GM21825 (cell line): Measurements from ENCODE around the gene ATG10.
"Not testable (repeated sequence)": the region's sequence is repeated elsewhere in the genome, so short reads cannot be mapped to it uniquely, and the experiment has no call there.

ENCODE experiments used
- ATAC-seq: cut with Tn5 transposase; IDR thresholded peaks from one replicate; pipeline ENCODE4 v1.9.1; 2021; ENCODE audit warnings: mild to moderate bottlenecking, moderate library complexity; ENCODE audit not compliant: unreplicated experiment

Gene ATG10

DNA sequence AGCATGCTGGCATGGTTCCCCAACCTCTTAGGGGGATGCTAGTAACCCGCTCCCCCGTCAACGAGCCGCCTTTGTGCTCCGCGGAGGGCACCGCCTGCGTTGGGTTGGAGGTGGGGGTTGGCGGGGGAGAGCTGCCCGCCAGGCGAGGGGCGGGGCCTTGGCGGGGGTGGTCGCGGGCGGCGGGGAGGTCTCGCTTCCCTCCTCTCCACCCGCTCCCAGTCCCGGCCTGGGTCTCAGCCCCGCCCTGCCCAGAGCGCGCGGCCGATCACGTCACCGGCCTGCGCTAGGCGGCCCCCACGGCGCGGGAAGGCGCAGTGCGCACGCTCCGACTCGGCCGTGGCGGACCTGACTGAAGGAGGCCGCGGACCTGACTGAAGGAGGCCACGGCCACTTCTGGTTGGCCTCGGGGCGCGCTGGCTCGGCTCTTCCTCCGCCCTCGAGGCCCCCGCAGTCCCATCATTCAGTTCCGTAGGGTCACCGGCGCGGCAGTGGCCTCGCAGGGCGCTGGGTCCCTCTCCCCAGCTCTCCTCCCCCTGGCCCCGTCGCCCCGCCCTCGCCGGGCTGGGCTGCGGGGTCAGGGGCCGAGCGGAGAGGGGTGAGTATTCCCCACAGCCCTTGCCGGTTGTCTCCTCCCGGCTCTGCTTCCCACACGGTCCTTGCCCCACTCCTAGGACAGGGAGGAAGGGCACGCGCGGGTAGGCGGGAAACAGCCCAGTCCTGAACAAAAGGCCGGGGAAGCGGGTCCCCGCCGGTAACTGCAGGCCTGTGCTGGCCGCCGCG lies at the start of gene ATG10:
ATG10 (plus strand) TSS at position 312 of the 780 bp plus-strand sequence. CDS start 15,548 bp downstream, outside the sequence.
- peak; percentile 97 for ATAC-seq

DNA sequence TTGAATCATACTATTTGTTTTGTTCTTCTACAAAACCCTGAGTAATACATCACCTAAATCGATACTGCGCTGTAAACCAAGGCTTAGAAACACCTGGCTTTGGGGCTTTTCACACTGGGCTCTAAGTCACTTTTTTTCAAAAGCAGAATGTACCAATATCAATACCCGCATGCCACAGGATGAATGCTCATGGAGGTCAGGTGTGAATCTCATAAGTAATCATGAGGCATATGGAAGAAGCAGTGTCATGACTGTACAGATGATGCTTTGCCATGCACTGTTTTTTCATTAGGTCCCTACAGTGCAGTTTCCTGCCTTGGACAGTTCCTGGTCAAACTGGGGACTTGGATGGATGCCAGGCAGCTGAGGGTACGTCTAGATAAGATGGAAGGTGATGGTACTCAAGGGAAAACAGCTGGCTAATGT lies 49.0 kb upstream of the ATG10 start:
- no peak for ATAC-seq

DNA sequence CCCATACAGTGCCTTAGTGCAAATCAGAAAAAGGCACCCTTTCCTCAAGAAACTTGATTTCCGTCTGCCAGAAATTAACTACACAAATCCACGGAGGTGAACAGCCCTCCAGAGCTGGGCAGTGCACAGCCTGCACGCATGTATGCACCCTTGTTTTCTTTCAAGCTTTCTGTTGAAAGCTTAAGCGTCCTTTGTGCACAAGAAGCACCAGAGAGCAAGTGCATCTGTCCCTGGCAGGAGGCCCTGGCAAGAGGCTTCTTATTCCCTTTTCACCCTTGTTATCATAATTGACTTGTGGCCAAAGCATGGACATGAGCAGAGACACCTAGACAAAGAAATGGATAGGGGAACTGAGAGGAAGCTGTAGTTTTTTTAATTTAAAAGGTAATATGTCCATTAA lies 47.4 kb upstream of the ATG10 start:
- no peak for ATAC-seq

DNA sequence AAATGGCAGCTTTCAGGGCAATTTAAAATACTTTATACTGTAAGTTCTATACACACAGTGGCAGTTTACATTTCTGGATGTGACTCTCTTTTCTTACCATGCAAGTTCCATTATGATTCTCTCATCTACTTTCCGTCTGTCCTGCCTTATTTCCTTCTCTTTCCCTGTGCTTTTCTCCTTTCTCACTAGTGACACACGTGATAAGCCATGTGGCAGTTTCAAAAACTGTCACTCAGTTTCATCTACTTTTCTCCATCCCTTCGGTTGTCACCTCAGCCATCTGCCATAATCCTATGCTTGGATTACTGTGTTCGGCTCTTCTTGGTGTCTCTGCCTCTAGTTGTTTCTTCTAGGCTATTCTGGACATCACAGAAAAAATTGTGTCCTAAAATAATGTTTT lies 46.8 kb upstream of the ATG10 start:
- no peak for ATAC-seq

DNA sequence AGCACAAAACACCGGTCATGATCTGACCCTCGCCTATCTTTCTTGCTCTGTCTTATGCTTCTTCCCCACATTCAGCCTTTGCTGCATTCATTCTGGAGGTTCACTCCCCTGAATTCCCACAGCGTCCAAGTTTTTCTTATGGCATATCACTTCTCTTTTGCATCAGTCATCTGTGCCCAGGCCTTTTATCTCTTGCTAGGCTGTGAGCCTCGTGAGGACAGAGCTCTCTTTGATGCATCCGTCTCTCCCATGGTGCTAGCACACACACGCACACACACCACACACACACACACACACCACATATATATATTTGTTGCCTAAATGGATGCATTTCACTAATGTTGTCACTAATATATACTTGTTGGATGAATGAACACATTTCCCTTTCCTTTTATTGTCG lies 45.8 kb upstream of the ATG10 start:
- ATAC-seq = no peak

DNA sequence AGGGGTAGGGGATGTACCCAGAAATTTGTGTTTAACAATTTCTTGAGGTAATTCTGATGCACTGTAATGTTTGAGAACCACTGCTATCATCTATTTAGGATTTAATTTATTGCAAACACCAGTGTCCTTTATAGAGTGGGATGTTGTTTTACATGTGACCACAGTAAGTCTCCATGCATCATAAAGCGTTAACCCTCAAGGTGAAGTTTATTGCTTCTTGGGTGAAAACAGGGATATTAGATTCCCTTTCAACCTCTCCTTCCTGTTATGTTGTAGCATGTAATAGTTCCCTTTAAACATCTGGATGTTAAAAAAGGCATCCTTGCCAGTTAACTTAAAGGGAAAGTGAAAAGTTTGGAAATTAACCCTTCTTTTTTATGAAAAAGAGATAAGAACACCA lies 35.8 kb upstream of the ATG10 start:
- no peak for ATAC-seq

DNA sequence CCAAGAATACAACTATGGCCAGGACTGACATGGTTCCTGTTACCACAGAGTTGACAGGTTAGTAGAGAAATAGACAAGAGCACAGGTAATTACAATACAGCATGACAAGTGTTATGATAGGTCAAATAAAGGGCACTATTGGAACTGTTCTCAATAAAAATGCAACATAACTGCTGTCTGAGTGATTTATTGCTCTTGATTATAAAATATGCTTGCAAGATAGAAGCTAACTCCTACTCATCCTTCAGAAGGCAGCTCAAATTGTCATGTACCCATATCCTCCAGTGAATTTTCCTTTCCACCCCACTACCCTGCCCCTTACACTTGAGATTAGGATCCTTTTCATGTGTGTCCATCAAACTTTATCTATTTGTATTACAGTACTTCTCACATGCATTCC lies 35.1 kb upstream of the ATG10 start:
- ATAC-seq = no peak

DNA sequence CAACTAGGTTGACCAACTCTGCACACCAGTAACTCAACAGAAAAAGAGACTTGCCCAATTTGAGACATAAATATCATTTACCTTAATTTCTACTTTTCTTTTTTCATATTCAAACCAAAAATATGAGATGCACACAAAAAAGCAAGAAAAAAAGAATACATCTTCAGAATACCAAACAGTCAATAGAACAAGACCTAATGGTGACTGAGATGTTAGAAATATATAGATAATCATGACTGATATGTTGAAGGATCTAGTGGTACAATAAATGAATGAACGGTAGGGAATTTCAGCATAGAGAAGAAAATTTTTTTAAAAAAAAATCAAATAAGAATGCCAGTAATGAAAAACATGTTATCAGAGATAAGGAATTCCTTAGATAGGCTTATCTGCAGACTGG lies 29.1 kb upstream of the ATG10 start:
- ATAC-seq = no peak

DNA sequence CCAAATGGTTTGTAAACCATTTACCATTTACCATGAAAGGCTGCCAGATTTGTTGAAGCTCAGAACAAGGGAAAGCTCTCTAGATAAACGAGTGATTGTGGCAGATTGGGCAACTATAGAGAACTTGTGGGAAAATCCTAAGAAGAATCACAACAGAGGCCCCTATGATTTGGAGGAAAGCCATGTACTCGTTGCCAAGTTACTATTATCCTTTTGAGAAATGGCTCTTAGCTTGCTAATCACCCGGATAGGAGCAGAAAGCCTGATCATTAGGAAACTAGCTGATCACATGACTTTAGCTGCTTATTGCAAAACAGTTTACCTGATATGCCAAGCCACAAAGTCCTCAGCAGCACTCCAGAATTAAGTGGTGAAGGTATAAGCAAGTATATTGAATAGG lies 23.5 kb upstream of the ATG10 start:
- ATAC-seq = no peak

DNA sequence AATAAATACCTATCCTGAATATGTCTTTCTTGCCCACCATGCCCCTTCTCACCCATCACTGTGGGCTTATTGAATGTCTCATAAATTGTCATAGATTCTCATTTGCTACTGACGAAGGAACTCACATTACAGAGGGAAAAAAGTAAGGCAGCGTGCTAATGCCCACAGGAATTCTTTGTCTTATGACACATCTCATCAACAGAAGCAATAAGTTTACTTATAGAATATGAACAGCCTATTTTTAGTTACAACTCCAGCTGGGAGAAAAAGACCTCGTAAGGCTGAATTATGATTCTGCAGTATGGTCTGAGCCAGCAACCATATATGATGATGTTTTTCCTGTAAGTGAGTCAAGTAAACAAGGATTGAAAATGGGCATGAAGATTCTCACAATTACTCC lies 22.4 kb upstream of the ATG10 start:
- no peak for ATAC-seq

DNA sequence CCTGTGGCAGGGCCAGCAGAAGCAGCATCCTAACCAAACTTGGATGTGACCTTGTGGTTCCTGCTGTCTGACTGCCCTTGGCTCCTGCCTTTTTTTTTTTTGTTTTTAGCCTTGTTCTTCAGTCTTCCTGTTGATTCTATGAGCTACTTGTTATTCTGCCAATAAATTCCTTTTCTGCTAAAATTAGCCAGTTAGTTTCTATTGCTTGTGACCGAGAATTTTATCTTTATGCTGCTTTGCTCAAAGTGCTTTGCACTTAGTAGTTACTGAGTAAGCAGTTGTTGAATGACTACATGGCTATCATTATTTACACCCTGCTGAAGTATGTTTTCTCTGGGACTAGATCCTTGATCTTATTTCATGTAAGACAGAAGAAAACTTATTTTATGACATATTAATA lies 20.8 kb upstream of the ATG10 start:
- no peak for ATAC-seq

DNA sequence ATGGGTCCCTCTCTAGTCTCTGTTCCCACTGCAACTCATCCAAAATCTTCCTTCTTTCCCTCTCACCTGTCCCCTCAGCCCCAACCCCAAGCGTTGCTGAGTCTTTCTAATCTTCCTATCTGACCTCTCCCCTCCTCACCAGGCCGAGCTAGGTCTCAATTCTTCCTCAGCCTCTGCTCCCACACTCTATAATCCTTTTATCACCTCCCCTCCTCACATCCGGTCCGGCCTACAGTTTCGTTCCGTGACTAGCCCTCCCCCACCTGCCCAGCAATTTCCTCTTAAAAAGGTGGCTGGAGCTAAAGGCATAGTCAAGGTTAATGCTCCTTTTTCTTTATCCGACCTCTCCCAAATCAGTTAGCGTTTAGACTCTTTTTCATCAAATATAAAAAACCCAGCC lies 17.0 kb upstream of the ATG10 start:
- ATAC-seq = not testable (repeated sequence)

DNA sequence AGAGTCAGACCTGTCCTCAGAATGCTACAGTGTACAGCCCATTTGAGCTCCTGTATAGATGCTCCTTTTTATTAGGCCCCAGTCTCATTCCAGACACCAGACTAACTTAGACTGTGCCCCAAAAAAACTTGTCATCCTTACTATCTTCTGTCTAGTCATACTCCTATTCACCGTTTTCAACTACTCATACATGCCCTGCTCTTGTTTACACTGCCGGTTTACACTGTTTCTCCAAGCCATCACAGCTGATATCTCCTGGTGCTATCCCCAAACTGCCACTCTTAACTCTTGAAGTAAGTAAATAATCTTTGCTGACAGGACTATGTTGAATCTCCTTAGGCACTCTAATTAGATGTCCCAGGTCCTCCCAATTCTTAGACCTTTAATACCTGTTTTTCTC lies 13.7 kb upstream of the ATG10 start:
- not testable (repeated sequence) for ATAC-seq

DNA sequence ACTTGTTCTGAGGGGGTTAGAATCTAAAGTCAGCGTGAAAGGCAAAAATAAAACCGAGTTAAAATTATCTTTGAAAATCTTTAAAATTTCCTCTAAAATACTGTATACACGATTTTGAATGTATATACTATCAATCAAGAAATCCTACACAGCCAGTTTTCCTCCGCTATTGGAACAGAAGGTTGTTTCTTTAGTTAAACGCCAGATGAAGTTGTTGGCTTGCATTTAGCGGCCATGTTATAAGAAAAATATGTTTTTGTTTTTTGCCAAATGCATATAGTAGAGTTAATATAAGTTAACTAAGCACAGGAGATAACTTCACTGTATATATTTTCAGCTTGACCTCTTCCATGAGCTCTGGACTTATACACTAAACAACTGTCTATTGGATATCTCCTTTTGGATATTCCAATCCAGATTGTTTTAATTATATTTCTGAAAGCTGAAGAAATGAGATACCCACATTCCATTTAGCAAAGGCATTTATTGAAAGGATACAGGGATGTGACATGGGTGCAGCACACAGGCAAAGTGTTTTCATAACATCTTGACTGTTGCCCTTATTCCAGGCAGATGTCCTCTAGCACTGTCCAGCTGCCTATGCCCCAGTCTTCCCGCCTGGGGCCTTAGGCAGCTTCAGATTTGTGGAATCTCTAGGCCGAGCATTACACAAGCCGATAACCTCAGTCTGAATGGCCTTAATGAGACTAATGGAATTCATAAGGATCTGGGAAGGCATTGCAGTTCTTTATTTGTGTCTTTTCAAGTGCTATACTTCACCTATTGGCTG lies 10.0 kb upstream of the ATG10 start:
- ATAC-seq = no peak

DNA sequence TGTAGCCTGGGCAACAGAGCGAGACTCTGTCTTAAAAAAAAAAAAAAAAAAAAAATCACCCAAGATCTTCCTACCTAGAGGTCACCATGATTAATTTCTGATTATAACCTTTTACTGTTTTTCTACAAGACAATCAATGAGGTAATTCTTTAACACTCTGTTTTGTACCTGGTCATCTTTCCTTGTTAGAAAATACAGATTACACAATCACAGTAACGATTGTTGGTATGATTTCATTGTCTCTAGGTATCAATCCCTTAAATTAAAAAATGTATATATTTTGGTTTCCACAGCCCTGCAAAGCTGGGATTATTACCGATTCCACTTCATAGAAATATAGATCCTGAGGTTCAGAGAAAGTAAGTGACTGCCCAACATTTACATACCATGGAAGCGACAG lies 8.3 kb upstream of the ATG10 start:
- no peak for ATAC-seq

DNA sequence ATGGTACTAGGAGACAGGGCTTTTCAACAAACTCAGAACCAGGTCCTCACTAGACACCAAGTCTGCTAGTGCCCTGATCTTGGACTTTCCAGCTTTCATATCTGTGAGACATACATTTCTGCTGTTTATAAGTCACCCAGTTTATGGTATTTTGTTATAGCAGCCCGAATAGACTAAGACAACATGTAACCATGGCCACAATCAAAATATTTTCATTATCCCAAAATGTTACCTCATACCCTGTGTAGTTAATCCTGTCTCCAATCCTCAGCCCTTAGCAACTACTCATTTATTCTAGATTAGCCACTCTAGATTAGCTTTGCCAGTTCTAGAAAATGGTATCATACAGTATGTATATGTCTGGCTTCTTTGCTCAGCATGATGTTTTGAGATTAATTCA lies 6.3 kb upstream of the ATG10 start:
- no peak for ATAC-seq

DNA sequence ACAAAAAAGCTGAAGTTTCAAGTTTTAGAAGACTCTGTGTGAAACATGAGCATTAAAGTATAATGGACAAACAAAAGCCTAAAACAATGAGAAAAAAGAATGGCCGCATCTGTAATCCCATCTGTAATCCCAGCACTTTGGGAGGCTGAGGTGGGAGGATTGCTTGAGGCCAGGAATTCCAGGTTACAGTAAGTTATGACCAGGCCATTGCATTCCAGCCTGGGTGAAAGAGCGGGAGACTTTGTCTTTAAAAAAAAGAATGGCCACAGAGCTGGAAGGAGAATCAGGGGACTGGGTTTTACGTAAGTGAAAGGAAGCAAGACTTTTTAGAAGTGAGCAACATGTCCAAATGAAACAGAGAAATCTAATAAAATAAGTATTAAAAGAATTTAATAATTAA lies 2.6 kb upstream of the ATG10 start:
- ATAC-seq = no peak

DNA sequence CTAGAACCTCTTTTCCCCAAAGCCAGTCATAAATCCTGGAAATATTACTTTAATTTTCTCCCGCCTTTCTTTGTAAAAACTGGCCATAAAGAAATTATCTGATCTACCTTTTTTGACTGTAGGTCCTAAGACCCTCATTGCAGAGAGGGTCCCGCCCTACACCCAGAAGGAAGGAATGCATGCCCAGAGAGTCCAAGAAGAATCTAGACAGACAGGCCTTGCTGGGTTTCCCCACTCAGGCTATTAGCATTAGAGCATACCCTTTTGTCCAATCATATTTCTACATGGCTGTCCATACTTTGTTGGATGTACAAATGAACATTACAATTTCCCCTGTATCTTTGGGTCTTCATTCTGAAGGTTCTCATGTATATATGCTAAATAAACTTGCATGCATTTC lies 1.9 kb upstream of the ATG10 start:
- ATAC-seq = no peak

DNA sequence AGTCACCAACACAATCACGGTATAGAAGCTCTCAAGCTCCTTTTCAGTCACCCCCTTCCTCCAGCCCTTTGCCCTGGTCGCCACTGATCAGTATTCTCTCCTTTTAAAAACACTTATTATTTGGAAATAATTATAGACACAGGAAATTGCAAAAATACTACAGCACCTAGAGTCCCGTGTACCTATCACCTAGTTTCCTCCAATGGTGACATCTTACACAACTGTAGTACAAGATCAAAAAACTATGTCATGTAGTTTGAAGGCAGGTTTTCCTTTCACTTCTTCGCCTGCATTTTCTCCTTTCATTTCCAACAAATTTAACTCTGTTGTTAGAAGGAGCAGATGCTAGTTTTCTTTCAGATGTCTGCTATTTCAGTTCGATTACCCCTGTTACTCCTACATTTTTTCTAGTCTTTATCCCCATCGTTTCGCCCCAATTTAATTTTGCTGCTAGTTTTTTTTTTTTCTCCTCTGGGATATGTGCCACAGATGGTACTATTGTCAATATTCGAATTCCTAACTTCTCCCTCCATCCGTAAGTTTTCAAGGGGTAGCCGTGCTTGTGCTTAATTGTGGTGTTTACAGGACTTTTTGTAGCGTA lies 612 bp upstream of the ATG10 start:
- ATAC-seq = no peak

DNA sequence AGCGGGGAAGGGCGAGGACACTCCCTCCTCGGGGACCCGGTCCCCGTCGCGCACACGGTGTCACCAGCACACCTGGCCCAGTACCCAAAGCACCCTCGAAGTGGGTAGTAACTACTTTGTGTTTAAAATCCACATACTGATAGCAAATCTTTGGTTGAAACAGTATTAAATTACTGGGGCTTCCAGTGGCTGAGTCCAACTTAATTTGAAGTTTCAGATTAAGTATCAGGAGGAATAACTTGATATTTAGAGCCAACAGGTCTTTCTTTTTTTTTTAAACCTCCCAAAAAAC lies 615 bp downstream of the ATG10 start:
- ATAC-seq = no peak

DNA sequence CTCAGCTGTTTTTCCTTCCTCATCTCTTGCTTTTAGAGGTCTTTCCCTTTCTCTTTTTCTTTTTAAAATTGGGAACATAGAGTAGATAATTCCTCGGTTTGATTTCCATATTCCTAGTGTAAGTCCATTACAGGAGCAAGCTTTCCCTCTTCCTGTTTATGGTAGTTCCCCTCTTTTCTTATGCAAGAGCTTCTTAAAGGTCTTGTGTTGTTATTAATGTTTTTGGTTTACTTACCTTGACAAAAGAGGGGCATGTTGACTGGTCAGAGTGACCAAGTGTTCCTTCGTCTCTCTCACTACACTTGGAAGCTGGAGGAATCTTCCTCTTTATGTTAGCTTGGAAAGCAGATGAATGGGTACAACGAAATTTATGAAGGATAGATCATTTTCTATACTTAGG lies 8.3 kb downstream of the ATG10 start:
- no peak for ATAC-seq

DNA sequence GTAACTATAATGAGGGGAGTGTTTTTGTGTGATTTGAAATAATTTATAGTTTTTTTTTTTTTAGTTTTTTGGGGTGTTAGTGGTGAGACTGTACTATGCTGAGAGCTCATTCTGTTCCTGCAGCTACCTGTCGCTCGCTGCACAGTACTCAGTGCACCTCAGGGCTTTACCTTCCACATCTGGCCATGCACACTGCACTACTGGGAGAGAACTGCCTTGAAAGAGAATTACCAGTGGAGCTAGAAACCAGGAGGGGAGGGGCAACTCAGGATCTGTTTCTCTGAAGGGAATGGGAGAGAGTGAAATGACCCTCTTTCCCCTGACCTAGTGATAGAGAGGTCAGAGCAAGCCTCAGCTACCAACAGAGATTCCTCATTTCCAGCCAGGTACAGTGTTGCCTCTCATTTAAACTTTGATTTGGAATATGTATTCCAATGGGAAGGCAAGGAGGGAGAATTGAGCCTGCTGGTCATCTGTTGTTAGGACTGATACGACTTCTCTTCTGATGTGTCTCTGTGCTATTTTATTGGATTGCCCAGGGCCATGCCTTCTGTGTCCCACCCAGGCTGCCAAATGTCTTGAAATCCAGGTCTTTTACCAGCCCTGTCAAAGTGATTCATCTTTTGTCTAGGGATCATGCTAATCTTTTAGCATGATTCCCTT lies 8.9 kb downstream of the ATG10 start:
- ATAC-seq = no peak
